ENCODE data around the gene EARS2.

DNA sequence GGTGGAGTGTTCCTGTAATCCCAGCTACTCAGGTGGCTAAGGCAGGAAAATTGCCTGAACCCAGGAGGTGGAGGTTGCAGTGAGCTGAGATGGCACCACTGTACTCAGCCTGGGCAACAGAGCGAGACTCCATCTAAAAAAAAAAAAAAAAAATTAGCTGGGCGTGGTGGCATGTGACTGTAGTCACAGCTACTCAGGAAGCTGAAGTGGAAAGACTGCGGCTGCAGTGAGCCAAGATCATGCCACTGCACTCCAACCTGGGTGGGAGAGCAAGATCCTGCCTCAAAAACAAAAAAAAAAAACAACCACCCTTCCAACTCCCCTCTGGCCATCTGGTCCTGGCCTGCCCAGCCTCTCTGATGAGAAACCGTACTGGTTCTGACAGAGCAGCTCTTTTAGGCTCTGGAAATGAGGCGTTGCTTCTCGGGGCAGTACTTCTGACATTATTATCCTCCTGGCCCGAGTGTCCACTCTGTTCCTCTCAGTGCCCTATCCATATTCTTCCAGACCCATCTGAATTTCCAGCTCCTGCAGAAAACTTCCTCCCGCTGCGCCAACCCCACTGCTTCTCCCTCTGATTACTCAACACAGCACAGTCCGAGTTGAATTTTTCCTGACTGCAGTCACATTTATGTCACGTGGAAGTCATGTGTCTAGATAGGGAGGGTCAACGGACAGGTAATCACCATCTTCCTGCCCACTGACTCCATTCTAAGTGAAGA is 60.2 kb downstream of the EARS2 start:
- no peak for TF ChIP-seq POLR2AphosphoS5 (IDR thresholded peaks at IDR 0.05; ENCODE audit: low read depth, low read length)
- TF ChIP-seq SIN3A (conservative IDR thresholded peaks at IDR 0.05 in 1 of 2, IDR thresholded peaks at IDR 0.05 in 1 of 2; ENCODE audit: low read depth in 1 of 2, low read length in 2 of 2), result no peak
- TF ChIP-seq, protein P1, sequence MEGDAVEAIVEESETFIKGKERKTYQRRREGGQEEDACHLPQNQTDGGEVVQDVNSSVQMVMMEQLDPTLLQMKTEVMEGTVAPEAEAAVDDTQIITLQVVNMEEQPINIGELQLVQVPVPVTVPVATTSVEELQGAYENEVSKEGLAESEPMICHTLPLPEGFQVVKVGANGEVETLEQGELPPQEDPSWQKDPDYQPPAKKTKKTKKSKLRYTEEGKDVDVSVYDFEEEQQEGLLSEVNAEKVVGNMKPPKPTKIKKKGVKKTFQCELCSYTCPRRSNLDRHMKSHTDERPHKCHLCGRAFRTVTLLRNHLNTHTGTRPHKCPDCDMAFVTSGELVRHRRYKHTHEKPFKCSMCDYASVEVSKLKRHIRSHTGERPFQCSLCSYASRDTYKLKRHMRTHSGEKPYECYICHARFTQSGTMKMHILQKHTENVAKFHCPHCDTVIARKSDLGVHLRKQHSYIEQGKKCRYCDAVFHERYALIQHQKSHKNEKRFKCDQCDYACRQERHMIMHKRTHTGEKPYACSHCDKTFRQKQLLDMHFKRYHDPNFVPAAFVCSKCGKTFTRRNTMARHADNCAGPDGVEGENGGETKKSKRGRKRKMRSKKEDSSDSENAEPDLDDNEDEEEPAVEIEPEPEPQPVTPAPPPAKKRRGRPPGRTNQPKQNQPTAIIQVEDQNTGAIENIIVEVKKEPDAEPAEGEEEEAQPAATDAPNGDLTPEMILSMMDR (IDR thresholded peaks at IDR 0.05; ENCODE audit: control extremely low read depth in 1 of 3, insufficient read depth in 1 of 3, low read depth in 1 of 3, low read length in 3 of 3), result no peak
- TF ChIP-seq CBX5 (IDR thresholded peaks at IDR 0.05; ENCODE audit: low read depth, low read length), result no peak
- no peak for TF ChIP-seq EP300 (IDR thresholded peaks at IDR 0.05; ENCODE audit: borderline replicate concordance in 1 of 2, low read depth in 2 of 2, low read length in 2 of 2)
- no peak for TF ChIP-seq POLR2A (IDR thresholded peaks at IDR 0.05; ENCODE audit: control extremely low read depth in 1 of 2, low read depth in 2 of 2, low read length in 2 of 2)
- no peak for TF ChIP-seq SRF (IDR thresholded peaks at IDR 0.05; ENCODE audit: low read depth, low read length)
- TF ChIP-seq MAFK (IDR thresholded peaks at IDR 0.05; ENCODE audit: low read depth, low read length), result no peak
- no peak for TF ChIP-seq FOSL1 (IDR thresholded peaks at IDR 0.05; ENCODE audit: insufficient read depth, low read depth, low read length)
- TF ChIP-seq, protein P2, sequence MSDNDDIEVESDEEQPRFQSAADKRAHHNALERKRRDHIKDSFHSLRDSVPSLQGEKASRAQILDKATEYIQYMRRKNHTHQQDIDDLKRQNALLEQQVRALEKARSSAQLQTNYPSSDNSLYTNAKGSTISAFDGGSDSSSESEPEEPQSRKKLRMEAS (IDR thresholded peaks at IDR 0.05), result no peak
- no peak for TF ChIP-seq RNF2 (IDR thresholded peaks at IDR 0.05; ENCODE audit: borderline replicate concordance, low read depth, low read length, missing control alignments, poor library complexity, severe bottlenecking)
- TF ChIP-seq CEBPB (IDR thresholded peaks at IDR 0.05; ENCODE audit: low read depth, low read length), result no peak
